Epidermal melanocyte (primary cell): ENCODE measurements around the gene IGFBP5.

ENCODE experiments used
- DNase-seq: peaks from one replicate; pipeline ENCODE4 v3.0.0; 2011; ENCODE audit warnings: low spot score; ENCODE audit not compliant: insufficient read length

The IGFBP5 gene

GRCh38 chr2:216644842-216645635 lies 50.3 kb downstream of the IGFBP5 start:
- DNase-seq: no peak

GRCh38 chr2:216643986-216644659 lies 51.2 kb downstream of the IGFBP5 start:
- no peak for DNase-seq

- DNase-seq: no peak
Measured at GRCh38 chr2:216637472-216637871, 57.9 kb downstream of the IGFBP5 start.

DNA sequence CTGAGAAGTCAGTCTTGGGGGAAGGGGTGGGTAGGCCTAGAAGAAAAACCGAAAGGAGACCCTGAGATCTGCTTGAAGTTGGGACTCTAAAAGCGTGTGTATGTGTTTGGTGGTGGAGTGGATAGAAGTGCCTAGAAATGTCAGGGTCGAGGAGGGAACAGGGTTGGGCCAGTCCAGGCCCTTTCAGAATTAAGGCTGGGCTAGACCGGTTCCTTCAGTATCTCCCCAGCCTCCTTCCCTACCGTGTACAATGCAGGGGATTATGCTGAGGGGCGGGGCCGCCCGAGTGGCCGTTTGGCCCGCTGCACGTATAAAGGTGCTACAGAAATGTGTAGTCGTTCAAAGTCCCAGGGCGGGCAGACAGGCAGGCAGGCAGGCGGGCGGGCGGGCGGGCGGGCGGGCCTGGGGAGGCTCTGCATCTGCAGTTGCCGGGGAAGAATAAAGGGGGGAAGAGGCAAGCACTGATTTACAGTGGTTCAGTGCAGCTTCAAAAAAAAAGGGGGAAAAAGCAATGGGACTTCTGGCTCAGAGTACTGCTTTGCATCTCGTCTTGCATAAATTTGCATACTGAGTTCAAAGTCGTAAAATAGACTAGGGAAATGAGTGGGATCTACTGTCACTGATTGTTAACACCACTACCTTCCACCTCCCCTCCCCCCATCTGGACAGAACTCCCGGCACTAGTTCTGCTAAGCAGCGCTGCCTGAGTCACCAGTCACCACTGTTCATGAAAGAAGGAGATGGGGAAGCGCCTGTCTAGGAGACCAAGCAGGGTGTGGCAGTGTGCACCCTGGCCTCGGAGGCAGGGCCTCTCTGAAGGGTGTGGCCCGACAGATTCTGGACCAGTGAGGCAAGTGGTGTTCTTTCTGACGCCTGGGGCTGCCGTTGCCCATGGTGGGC lies 58.5 kb downstream of the IGFBP5 start:
- DNase-seq: no peak

DNA sequence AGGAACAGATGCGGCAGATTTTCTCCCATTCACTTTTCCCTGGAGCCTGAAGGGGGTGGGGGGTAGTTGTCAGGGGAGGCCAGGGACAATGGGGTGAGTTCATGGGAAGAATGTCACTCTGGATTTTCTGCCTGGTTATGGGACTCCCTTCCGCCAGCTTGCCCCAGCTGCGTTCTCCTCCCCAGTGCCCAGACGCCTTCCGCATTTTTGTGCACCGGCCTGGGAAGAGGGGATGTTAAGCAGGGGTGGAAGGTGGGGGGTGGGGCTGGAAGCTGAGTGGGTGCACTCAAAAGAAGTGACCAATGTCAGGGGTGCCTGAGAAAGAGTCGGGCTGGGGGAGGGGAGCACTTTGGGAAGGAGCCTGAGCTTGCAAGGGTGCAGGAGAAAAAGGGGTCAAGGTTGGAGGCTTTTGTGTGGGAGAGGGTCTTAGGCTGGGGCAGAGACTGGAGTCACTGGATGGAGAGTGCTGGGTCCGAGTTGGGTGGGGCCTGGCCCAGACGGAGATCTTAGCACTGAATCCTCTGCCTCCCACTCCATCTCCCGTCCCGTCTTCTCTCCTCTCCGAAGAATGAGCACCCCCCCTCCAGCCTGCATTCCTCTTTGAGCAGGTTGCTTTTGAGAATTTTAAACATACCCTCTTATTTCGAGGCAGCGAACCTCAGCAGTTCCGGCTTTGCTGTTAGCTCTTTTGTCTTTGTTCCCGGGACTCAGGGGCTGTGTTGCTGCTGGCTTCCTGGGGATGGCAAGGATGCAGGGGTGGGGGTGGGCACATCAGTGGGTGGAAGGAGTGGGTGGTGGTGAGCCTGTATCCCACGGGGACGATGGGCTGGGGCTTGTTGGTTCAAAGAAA lies 59.4 kb downstream of the IGFBP5 start:
- no peak for DNase-seq

- DNase-seq: no peak
Measured at GRCh38 chr2:216635171-216635570, 60.2 kb downstream of the IGFBP5 start.

- no peak for DNase-seq
Measured at GRCh38 chr2:216634370-216635148, 60.8 kb downstream of the IGFBP5 start.

GRCh38 chr2:216633616-216634369 lies 61.6 kb downstream of the IGFBP5 start:
- DNase-seq: no peak

- no peak for DNase-seq
Measured at GRCh38 chr2:216632952-216633615, 62.3 kb downstream of the IGFBP5 start, which contains the start of gene IGFBP2. Gene IGFBP2 (plus strand): TSS chr2:216633420. CDS start chr2:216633524, 104 bp downstream.

DNA sequence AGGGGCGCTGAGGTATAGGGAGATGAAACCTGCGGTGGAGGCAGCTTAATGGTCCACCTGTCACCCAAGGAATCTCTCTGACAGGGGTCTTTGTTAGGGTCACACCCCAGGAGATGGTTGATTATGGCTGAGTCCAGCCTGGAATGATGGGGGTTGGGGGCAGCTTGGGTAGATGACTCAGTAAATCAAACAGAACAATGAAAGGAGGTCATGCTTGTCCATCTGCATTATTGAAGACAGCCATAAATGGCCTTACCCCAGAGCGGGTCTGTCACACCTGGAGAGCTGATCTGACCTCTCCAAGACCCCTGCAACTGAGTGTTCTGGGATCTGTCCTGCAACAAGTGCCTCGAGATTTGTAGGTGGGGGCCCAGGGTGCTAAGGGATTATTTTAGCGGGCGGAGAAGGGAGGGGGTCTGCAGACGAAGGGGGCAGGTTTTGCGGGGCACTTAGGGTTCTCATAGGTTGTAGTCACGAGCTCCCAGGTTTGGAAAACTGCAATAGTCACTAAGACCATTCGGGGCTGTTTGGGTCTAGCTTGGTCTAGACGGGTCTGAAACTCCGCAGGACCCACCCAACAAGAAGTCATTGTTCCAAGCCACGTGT lies 62.9 kb downstream of the IGFBP5 start:
- DNase-seq: no peak

DNA sequence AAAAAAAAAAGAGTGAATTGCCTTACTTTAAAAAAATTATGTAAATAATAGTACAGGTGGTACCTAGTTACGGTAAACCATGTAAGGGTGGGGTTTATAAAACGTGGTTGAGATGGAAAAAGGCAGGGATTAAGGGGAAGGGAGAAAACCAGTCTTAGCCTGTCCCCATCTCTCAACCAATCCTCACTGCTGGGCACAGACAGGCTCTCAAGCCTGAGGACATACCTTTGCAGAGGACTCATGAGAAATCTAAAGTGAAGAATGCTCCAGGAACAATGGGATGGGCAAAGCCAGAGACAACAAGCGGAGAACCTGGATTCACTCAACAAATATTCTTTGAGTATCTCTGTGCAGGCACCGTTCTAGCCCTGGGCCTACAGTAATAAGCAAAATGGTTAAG lies 65.6 kb downstream of the IGFBP5 start:
- DNase-seq: no peak

DNA sequence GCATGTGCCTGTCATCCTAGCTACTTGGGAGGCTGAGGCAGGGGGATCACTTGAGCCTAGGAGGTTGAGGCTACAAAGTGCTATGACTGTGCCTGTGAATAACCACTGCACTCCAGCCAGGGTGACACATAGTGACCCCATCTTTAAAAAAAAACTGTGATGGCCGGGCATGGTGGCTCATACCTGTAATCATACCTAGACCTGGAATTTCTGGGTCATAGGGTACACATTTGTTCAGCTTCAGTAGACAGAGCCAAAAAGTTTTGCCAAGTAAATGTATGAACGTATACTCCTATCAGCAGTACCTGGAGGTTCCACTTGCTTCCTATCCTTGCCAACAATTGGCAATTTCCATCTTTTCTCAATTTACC lies 68.5 kb downstream of the IGFBP5 start:
- no peak for DNase-seq

DNA sequence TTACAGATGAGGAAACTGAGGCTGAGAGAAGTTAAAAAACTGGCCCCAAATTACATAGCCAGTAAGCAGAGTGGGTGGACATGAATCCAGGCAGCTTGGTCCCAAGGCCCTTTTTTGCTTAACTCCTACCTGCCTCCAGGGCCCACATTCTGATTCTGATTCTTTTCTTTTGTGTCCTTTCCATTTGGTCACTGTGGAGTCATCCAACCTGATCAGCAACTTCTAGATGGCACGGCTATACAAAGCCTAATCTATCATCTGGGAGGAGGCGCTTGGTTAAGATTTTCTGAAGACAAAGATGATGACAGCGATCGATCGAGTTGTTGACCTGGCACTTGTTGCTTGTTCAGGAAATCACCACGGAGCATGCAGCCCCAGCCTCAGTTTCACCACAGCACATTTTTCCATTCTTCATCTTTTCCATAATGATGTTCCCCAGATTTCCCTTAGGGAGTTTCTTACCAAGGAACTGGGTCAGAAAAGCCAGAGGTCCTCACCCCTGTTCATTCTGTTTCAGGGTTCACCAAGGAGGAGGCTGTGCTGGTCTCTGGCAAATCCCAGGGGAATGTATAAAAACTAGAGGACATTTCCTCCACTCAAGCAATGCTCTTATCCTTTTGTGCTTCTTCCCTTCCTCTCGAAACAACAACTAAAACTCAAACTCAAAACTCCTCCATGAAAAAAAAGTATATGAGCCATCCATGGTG lies 69.0 kb downstream of the IGFBP5 start:
- DNase-seq: no peak

DNA sequence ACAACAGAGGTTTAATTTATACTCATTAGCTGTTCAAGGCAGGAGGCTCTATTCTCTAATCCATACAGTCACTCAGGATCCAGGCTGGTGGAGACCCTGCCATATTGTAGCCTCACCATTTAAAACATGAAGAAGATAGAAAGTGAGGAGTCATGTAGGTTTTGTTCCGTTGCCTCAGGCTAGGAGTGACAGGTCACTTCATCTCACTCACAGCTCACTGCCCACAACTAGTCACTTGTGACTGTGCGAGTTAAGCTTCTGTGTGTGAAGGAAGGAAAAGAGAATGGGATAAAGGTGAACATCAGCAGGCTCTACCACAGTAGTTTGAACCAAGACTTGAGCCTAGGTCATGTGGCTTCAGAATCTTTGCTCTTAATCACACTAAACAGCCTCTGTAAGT lies 71.1 kb downstream of the IGFBP5 start:
- DNase-seq: no peak

- no peak for DNase-seq
Measured at GRCh38 chr2:216622526-216622925, 72.8 kb downstream of the IGFBP5 start.
